MM.1S (cell line): ENCODE data around the gene TMEM109.

Experiments used
- DNase-seq: peaks from one replicate; pipeline ENCODE4 v3.0.0-alpha.2; 2015
- H2AFZ ChIP-seq: fragments of 300-600 bp; sonication (generic); 2 replicates; pipeline ENCODE4 v1.6.0; 2016; ENCODE audit warnings: antibody characterized with exemption, low read length
- H3F3A ChIP-seq: fragments of 300-600 bp; sonication (generic); 2 replicates; pipeline ENCODE4 v1.6.1; 2016; ENCODE audit warnings: mild to moderate bottlenecking, antibody characterized with exemption, low read length, moderate library complexity, mixed read lengths; ENCODE audit not compliant: insufficient read depth
- H3K27ac ChIP-seq: fragments of 300-600 bp; sonication (generic); 2 replicates; pipeline ENCODE4 v1.5.1; 2016; ENCODE audit warnings: mild to moderate bottlenecking, low read length
- H3K27me3 ChIP-seq: fragments of 300-600 bp; sonication (generic); replicated peaks from 2 replicates; pipeline ENCODE4 v1.6.0; 2016; ENCODE audit warnings: low read length; ENCODE audit not compliant: insufficient read depth
- H3K36me3 ChIP-seq: fragments of 300-600 bp; sonication (generic); replicated peaks from 2 replicates; pipeline ENCODE4 v1.6.1; 2016; ENCODE audit warnings: mild to moderate bottlenecking, low read length, mixed read lengths; ENCODE audit not compliant: insufficient read depth
- H3K4me1 ChIP-seq: fragments of 300-600 bp; sonication (generic); 2 replicates; pipeline ENCODE4 v1.6.1; 2016; ENCODE audit warnings: low read length, mixed read lengths
- H3K4me2 ChIP-seq: fragments of 300-600 bp; sonication (generic); 2 replicates; pipeline ENCODE4 v1.6.0; 2016; ENCODE audit warnings: low read depth, low read length
- H3K4me3 ChIP-seq: fragments of 300-600 bp; sonication (generic); 2 replicates; pipeline ENCODE4 v1.5.1; 2016; ENCODE audit warnings: low read length, mixed read lengths
- H3K79me2 ChIP-seq: fragments of 300-600 bp; sonication (generic); 2 replicates; pipeline ENCODE4 v1.6.1; 2016; ENCODE audit warnings: mixed run types, low read length, mixed read lengths
- H3K9ac ChIP-seq: fragments of 300-600 bp; sonication (generic); 2 replicates; pipeline ENCODE4 v1.6.1; 2016; ENCODE audit warnings: low read length, mixed read lengths
- H3K9me2 ChIP-seq: fragments of 300-600 bp; sonication (generic); replicated peaks from 2 replicates; pipeline ENCODE4 v1.6.1; 2016; ENCODE audit warnings: mild to moderate bottlenecking, low read length, mixed read lengths; ENCODE audit not compliant: insufficient read depth
- H3K9me3 ChIP-seq: fragments of 300-600 bp; sonication (generic); replicated peaks from 2 replicates; pipeline ENCODE4 v1.6.1; 2016; ENCODE audit warnings: mild to moderate bottlenecking, low read length, mixed read lengths; ENCODE audit not compliant: insufficient read depth
- H4K20me1 ChIP-seq: fragments of 300-600 bp; sonication (generic); 2 replicates; pipeline ENCODE4 v1.6.1; 2016; ENCODE audit warnings: mild to moderate bottlenecking, low read length, moderate library complexity, mixed read lengths; ENCODE audit not compliant: insufficient read depth
- EZH2 ChIP-seq: fragments of 300-600 bp; sonication (generic); optimal IDR thresholded peaks from 2 replicates; pipeline ENCODE3; 2017; ENCODE audit warnings: low read depth, mild to moderate bottlenecking, antibody characterized with exemption, low read length, mixed read lengths
- EZH2phosphoT487 ChIP-seq: fragments of 300-600 bp; sonication (generic); IDR thresholded peaks from 2 replicates; pipeline ENCODE4 v1.6.1; 2018; ENCODE audit warnings: antibody characterized with exemption, low read length
- TF ChIP-seq, protein P1 (sequence below): fragments of 300-600 bp; sonication (generic); IDR thresholded peaks from 2 replicates; pipeline ENCODE4 v1.5.1; 2016; ENCODE audit warnings: antibody characterized with exemption, low read length, mixed read lengths

TMEM109 gene

DNA sequence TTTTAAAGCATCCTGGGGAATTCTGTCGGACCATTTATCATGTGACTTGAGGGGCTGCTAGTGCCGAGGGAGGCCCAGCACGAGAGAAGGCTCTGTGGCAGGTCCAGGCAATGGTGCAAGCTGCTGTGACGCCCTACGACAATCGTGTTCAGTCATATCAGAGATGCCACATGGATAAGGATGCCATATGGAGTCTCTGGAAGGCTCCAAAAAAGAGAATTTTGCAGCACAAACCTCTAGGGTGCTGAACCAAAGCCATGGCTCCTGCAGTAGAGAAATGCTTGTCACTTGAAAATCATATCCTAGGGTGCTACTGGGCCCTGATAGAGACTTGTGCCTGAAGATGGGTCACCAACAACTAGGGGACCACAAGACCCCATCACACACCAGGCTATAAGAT, 50.8 kb downstream of the TMEM109 start:
- Histone ChIP-seq H2AFZ (no peak overlapping the region), H3F3A (no peaks in the 10 kb centered on the region), H3K4me3 (no peak overlapping the region), H3K9ac (no peak overlapping the region), H3K4me1 (no peaks in the 10 kb centered on the region), H3K27me3 (no peaks in the 10 kb centered on the region), H4K20me1 (no peaks in the 10 kb centered on the region), H3K9me2 (no peaks in the 10 kb centered on the region), H3K27ac (no peak overlapping the region), H3K9me3 (no peaks in the 10 kb centered on the region), H3K36me3 (no peaks in the 10 kb centered on the region), H3K79me2 (no peaks in the 10 kb centered on the region), H3K4me2 (no peak overlapping the region)
- TF ChIP-seq EZH2, result no peak
- TF ChIP-seq, protein P1, sequence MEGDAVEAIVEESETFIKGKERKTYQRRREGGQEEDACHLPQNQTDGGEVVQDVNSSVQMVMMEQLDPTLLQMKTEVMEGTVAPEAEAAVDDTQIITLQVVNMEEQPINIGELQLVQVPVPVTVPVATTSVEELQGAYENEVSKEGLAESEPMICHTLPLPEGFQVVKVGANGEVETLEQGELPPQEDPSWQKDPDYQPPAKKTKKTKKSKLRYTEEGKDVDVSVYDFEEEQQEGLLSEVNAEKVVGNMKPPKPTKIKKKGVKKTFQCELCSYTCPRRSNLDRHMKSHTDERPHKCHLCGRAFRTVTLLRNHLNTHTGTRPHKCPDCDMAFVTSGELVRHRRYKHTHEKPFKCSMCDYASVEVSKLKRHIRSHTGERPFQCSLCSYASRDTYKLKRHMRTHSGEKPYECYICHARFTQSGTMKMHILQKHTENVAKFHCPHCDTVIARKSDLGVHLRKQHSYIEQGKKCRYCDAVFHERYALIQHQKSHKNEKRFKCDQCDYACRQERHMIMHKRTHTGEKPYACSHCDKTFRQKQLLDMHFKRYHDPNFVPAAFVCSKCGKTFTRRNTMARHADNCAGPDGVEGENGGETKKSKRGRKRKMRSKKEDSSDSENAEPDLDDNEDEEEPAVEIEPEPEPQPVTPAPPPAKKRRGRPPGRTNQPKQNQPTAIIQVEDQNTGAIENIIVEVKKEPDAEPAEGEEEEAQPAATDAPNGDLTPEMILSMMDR, result no peak
- no peak for TF ChIP-seq EZH2phosphoT487
- no peak for DNase-seq

DNA sequence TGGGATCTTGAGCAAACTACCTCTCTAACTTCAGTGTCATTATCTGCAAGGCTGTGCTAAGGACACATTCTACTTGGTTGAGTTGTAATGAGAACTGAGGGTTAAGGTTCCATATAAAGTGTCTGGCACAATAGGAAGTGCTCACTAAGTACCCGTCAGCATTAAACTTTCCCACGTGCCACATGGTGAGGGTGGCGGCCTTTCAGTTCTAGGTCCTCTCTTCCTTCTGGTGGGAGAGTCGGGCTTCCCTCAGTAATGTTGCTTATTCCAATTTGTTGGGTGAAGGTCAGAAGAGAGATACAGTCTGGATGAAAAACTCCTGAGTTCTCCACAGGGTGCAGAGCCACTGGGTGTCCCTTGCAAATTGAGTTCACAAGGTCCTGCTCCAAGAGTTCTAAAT, 52.9 kb downstream of the TMEM109 start:
- Histone ChIP-seq H3K9me3 (no peaks in the 10 kb centered on the region), H3K9ac (no peak overlapping the region), H3F3A (no peaks in the 10 kb centered on the region), H3K4me1 (no peaks in the 10 kb centered on the region), H2AFZ (no peak overlapping the region), H3K9me2 (no peaks in the 10 kb centered on the region), H3K27me3 (no peaks in the 10 kb centered on the region), H3K27ac (no peak overlapping the region), H3K4me2 (no peak overlapping the region), H3K4me3 (no peak overlapping the region), H3K79me2 (no peaks in the 10 kb centered on the region), H4K20me1 (no peaks in the 10 kb centered on the region), H3K36me3 (no peaks in the 10 kb centered on the region)
- DNase-seq, result no peak
- TF ChIP-seq EZH2phosphoT487 (no peak), EZH2 (no peak)
- TF ChIP-seq, protein P1, result no peak

DNA sequence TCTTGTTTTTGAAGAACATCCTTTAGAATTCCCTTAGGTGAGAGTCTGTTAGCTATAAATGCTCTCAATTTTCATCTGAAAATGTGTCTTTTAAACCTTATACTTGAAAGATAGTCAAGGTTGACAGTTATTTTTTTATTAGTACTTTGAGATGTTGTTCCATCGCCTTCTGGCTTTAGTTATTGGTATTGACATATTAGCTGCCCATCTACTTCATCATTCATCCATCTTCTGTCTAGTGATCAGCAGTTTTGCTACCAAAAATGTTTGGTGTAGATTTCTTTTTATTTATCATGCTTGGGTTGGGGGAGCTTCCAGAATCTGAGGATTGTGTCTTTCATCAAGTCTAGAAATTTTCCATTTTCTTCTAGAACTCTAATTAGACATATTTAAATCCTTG, 54.3 kb downstream of the TMEM109 start:
- no peaks in the 10 kb centered on the region for H3F3A ChIP-seq
- no peak overlapping the region for H3K27ac ChIP-seq
- H3K27me3 ChIP-seq, result no peaks in the 10 kb centered on the region
- H3K9ac ChIP-seq, result no peak overlapping the region
- H3K9me2 ChIP-seq, result no peaks in the 10 kb centered on the region
- no peak for TF ChIP-seq EZH2phosphoT487
- TF ChIP-seq, protein P1, result no peak
- TF ChIP-seq EZH2, result no peak
- H3K9me3 ChIP-seq, result no peaks in the 10 kb centered on the region
- no peaks in the 10 kb centered on the region for H3K36me3 ChIP-seq
- H3K79me2 ChIP-seq, result no peaks in the 10 kb centered on the region
- no peaks in the 10 kb centered on the region for H4K20me1 ChIP-seq
- H3K4me3 ChIP-seq, result no peak overlapping the region
- no peak overlapping the region for H3K4me2 ChIP-seq
- no peak overlapping the region for H2AFZ ChIP-seq
- H3K4me1 ChIP-seq, result no peaks in the 10 kb centered on the region
- DNase-seq, result no peak
